PFSK-1 (cell line): Measurements from ENCODE around the gene LIN7A.

Source experiments
- POLR2AphosphoS5 ChIP-seq: IDR thresholded peaks from 2 replicates; pipeline ENCODE4 v1.6.1; 2012; ENCODE audit warnings: low read depth, mild to moderate bottlenecking, control low read depth, low read length, moderate library complexity
- SIN3A ChIP-seq: IDR thresholded peaks from 2 replicates; pipeline ENCODE4 v1.6.1; 2012; ENCODE audit warnings: mild to moderate bottlenecking, low read length, moderate library complexity, borderline replicate concordance; ENCODE audit not compliant: insufficient read depth

- TF ChIP-seq SIN3A: no peak
- no peak for TF ChIP-seq POLR2AphosphoS5
These were observed 107.1 kb downstream of the LIN7A start for GRCh38 chr12:80830533-80831088.
